GM19397 (cell line): ENCODE data around the gene MAN1C1.
A peak's percentile ranks its signal among the peaks of the same experiment; 100 is the strongest.

ENCODE experiments used
- ATAC-seq: cut with Tn5 transposase; IDR thresholded peaks from one replicate; pipeline ENCODE4 v1.9.1; 2021; ENCODE audit warnings: mild to moderate bottlenecking, moderate library complexity; ENCODE audit not compliant: unreplicated experiment

MAN1C1 gene

DNA sequence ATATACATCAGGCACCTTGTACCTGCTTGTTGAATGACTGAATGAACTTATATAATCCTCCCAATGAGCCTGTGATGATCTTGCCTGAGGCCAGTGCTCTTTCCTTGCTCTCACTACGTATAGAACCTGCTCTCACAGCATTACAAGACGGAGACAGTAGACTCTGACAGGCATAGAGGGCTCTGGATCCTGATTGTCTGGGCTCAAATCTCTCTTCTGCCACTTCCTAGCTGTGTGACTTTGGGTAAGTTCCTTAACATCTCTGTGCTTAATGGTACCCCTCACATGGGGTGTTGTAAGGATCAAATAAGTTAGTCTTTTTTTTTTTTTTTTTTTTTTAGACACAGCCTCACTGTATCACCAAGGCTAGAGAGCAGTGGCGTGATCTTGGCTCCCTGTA lies 4.2 kb upstream of the MAN1C1 start:
- ATAC-seq: no peak

DNA sequence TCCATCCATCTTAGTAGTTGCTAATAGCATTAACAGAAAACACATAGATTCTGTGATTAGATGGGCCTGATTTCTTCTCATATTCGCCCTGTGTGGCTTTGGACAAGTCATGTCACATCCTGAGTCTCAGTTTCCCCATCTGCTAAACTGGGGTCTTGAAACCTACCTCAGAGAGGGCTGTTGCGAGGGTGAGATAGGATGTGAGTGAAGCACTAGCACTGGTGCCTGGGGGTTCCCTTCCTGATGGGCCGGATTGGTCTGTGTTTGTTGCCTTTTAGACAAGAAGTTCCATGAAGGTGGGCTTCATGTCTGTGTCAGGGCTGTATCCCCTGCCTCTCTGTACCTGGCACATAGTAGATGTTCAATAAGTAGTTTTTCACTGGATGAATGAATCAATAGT lies 3.5 kb upstream of the MAN1C1 start:
- ATAC-seq: no peak

DNA sequence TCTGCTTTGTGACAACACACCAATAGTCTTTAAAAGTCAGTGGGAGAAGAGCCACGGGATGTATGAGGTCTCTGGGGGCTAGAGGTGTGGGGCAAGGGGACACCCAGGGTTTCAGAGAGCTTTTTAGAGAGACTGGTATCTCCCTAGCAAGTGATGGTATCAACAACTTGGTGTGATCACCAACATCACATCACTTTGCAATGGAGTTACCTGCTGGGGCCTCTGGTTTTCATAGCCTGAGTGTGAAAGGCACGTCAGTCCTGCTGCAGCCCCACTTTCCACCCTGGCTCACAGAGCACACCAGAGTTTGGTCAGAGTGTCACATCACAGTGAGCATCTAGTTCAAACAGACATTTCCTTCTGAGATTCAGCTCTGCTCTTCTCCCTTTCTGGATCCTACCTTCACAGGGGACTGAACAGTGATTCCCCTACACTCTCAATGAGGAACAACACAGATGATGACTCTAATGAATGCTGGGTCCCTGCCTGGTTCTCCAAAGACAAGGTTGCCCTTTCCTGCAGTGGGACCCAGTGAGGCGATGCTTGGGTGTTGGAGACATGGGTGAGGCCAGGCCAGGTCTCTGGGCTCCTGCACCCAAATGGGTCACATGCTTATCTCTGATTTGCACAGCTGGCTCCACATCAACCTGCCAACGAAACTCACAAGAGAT lies 2.0 kb upstream of the MAN1C1 start:
- no peak for ATAC-seq

DNA sequence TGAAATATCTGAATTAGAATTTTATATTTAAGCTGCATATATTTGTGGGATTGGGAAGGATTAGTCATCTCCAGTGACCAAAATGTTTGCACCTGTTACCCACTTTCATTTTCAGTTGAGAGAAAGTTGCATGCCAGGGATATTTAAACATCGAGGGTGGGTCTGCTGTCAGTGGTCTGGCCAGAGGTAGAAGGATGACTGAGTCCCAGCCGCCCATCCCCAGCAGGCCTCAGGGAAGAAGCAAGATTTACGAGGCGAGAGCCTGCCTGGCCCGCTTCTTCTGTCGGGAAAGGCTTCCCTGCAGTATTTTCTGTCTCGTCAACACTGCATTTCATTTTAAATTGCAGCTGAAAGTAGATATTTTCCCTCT lies 1.4 kb upstream of the MAN1C1 start:
- no peak for ATAC-seq

DNA sequence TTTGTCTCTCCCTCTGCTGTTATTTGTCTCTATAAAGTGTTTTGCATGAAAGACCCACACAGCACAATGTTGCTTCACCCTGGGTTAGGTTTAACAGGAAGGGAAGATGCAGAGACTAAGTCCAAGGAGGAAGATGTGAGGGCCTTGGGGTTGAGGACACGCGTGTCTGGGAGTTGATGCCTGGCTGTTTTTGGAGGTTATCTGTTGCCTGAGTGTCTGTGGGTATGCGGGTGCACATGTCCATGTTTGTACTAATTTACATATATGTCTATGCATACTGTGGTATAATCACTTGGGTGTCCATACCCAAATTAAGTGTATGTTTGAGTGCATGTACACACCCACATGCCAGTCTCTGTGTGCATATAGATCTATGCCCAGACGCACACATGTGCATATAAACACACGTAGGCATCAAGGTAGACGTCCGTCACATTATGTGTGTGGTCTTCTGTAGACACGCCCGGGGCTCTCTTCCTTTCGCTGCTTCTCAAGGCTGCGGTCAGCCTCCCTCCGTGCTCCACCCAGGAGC lies 962 bp upstream of the MAN1C1 start:
- ATAC-seq: peak; percentile 2

DNA sequence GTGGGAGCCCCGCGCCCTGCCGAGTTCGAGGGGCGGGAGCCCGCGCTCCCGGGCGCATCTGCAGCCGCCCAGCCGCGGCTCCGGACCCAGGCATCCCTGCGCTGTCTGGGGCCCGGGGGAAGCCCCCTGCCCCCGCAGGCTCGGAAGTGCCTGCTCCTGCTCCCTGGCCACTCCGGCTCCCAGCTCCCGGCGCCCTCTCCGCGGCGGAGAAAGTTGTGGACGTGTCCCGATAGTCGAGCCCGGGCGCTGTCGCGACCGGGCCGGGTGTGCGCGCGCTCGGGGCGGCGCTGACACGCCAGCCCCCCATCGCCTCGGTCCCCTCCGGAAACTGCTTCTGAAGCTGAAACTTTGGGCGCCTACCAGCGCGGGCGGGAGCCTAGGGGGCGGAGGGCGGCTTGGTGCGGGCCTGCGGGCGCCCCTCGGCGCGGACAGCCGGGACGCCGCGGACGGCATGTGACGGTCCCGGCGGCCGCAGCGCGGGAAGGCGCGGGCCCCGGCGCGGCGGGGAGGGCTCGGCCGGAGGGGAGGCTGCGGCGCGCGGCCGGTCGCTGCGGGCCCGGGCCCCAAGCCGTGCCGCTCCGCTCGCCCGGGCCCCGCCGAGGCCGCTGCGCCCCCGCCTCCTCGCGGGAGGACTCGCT lies 515 bp downstream of the MAN1C1 start:
- peak; percentile 2 for ATAC-seq

DNA sequence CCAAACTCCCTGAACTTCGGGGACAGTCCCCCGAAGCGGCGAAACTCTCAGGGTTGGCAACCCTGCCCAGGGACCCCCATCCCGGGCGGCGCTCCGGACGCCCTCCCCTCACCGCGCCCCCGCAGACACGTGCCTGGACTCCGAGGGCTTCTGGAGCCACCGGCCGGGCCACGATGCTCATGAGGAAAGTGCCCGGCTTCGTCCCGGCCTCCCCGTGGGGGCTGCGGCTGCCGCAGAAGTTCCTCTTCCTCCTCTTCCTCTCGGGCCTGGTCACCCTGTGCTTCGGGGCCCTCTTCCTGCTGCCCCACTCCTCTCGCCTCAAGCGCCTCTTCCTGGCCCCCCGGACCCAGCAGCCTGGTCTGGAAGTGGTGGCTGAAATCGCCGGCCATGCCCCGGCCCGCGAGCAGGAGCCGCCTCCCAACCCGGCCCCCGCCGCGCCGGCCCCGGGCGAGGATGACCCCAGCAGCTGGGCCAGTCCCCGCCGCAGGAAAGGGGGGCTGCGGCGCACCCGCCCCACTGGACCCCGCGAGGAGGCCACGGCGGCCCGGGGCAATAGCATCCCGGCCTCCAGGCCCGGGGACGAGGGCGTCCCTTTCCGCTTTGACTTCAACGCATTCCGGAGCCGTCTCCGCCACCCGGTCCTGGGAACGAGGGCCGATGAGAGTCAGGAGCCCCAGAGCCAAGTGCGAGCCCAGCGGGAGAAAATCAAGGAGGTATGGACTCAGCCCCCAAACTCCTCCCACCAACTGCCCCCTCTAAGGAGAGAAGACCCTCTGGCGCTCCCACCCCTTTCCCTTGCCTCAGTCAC lies 1.2 kb downstream of the MAN1C1 start:
- ATAC-seq: no peak

DNA sequence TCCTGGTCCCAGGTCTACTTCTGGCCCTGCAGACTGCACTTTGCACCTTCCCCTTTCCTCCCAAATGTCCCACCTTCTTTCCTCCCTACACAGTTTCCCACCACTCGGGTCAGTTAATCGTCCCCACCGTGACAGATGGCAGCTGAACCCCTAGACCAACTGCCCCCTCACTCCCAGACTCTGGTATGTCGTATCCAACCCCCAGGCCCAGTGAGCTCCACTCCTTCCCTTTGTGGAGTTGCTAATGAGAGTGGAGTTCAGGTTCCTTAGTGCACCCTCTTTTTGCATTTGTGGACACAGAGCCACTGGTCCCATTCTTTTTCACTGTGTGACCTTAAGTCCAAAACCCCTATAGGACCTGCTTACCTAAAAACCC lies 1.8 kb downstream of the MAN1C1 start:
- ATAC-seq: no peak

DNA sequence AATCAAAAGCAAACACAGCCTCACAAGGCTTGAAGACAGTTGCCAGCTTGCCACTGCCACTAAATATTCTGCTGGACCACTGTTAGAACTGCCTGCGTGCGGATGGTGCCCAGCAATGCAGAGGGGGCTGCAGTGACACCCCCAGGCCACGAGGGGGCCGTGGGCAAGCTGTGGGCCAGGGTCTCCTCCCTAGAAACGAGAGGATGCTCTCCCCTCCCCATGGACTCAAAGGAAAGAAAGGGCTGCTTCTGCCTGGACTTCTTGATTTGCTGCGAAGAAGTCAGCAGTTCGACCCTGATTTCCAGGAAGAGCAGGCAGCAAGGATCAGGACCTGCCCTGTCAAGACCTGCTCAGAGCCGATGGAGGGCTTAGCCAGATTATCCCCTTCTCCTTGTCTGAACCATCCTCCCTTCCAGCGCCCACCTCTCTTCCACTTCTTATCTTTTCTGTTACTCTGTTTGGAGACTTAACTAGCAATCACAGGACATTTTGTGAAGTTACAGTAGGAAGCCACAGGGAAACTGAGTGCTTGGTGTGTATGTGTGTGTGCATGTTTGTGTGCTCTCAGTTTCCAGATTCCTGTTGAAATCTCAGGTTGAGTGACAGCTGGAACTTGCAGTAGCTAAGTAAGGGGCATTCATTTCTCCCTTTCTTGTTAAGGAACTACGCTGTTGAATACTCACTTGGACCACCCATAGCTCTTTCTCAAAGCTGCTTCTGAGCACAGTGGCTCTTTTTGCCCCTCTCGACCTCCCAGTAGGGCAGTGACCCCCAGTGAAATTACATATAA lies 2.7 kb downstream of the MAN1C1 start:
- no peak for ATAC-seq

DNA sequence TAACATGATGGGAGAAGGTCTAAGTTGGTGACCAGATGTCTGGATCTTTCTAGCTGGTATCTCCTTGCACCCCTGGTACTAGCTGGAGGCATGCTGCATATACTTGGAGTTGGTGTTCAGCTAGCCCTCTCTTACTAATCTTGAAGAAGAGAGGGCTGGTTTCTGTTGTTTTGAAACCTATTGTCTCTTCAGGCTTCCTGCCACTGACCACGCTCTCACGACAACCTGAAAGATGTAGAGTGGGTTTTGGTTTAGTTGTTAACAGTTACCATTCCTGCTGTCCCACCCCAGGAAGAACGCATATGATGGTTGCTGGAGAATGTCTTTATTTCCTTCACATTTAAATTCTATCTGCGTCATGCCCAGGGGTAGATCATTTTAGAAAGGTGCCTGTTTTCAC lies 3.6 kb downstream of the MAN1C1 start:
- no peak for ATAC-seq

DNA sequence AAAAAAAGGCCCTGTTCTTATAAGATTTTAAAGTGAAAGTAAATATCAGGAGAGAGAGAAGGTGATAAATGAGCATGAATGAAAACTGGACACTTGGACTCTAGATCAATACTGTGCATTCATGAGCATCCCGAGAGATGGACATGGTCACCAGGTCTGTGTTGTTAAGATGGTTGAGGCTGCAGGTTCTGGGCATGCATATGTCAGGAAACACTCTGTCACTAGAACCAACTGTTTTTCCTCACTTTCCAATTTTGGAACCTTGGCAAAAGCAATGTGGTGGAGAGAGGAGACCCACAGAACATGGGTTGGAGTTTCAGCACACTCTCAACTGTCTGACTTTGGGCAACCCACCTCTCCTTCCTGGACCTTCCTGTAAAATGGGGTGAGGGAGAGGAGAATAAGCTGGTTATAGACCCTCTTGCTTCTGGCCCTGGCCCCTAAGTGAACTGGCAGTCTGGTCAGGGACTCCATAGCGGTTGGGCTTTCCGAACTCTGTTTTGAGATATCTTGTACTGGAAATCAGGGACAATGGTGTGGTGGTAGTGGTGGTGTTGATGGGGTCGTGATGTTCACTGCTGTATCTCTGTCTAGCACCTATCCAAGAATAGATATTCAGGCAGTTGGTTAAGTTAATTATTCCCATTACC lies 4.2 kb downstream of the MAN1C1 start:
- no peak for ATAC-seq

DNA sequence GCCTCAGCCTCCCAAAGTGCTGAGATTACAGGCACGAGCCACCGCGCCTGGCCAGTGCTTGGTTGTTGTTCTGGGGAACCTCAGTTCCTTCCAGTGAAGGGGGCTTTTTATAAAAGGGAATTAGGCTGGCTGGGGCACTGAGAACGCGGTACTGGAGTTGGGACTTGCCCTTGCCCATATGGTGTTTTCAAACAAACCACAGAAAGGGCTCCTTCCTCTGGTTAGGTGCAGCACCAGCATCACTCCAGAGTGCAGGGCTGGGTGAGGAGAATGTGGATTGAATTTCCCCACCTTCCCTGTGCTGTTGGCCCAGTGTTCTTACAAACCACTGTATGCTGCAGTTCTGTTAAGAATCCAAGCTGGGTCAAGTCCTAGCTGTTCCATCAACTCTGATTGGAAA lies 5.3 kb downstream of the MAN1C1 start:
- ATAC-seq: no peak

DNA sequence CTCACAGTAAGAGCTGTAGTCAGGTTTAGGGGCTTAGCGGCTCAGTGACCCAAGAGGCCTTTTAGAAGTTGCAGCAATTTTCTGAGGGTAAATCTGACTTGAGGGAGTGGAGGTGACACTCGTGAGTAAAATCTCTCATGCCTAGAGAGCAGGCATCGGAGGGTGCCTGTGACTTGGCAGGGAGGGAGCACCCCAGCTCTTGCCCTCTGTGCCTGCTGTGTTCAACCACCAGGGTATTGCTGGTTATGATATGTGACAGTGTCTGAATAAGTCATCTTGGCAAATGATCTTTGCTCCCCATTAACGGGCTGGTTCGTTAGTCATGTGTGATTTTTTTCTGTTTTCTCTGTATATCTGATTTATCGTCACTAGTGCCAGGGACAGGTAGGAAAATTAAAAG lies 5.9 kb downstream of the MAN1C1 start:
- no peak for ATAC-seq

DNA sequence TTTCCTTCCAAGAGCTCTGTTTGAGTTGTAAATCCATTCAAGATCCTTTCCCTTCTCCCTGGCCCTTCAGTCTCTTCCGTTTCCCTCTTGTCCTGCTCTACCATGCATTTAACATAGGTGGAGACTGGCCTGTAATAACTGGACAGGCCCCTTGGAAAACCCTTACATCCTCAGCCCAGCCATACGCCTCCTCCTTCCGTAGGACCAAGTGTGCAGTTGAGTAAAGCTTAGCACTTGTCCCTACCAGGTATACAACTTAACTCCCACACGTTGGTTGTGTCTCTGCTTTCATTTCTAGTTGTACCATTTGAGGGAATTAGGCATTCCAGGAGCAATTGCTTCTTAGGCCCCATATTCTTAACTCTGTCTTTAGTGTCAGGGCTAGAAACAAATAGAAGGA lies 6.4 kb downstream of the MAN1C1 start:
- no peak for ATAC-seq

DNA sequence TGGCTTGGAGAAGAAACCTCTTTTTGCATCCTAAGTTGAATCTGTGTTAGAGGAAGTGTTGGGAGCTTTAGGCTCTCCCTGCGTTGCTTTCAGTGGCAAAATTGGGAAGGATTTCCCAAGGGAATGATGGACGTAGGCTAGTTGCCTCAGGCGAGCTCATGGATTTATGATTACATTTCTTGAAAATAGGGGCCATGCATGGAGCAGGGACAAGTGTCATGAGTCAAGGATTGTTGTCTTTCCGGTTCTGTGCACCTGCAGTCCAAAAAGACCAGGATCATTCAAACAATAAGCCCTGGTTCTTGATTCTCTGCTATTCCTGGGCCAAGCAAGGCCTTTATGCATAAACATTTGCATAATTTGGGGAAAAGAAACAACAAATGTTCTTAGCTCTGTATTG lies 7.1 kb downstream of the MAN1C1 start:
- ATAC-seq: no peak

DNA sequence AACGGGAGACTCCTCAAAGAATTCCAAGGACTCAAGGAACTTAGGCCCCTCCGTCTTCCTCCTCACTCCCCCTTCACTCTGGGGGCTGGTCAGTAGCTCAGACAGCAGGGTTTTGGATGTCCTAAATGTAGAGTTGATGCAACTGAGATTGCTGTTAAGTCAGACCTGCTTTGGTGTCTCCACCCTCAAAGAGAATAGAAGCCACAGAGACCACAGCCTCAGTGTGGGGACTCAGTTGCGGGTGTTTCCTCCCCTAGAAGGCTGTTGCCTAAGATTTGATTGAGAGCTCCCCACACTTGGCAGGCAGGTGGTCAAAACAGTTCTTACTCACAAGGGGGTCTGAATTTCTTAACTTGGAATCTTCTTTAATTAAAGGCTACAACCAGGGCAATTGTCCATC lies 7.6 kb downstream of the MAN1C1 start:
- no peak for ATAC-seq

DNA sequence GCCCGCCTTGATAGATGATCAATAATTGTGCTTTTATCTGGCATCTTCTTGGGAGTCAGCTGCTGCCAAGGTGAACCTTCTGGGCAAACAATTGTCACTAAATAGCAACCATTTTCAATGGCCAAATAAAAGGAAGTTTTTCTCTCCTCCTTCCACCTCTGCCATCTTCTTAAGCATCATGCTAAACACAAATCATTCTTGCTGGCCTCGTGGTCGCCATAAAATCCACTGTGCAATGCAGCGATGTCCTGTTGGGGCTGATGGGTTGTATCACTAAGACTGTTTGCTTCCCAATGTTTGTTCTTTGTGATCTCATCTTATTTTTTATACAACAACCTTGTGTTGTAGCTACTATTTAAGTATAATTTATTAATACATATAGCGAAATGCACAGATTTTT lies 8.0 kb downstream of the MAN1C1 start:
- no peak for ATAC-seq

DNA sequence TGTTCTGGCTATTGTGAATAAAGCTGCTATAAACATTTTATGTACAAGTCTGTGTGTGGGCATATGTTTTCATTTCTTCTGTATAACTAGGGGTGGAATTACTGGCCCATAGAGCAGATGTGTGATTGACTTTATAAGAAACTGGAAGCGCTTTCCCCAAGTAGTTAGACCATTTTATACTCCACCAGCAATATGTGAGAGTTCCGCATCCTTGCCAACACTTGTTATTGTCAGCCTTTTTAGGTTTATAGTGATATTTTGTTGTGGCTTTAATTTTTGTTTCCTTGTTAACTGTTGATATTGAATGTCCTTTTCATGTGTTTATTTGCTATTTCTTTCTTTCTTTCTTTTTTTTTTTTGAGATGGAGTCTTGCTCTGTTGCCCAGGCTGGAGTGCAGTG lies 9.4 kb downstream of the MAN1C1 start:
- ATAC-seq: no peak

DNA sequence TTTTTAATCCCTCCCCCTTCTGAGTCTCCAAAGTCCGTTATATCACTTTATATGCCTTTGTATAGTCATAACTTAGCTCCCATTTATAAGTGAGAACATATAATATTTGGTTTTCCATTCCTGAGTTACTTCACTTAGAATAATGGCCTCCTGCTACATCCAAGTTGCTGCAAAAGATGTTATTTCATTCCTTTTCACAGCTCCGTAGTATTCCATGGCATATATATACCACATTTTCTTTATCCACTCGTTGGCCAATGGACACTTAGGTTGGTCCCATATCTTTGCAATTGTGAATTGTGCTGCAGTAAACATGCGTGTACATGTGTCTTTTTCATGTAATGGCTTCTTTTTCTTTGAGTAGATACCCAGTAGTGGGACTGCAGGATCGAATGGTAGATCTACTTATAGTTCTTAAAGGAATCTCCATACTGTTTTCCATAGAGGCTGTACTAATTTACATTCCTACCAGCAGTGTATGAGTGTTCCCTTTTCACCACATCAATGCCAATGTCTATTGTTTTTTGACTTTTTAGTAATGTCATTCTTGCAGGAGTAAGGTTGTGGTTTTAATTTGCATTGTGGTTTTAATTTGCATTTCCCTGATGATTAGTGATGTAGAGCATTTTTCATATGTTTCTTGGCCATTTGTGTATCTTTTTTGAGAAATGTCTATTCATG lies 12.3 kb downstream of the MAN1C1 start:
- no peak for ATAC-seq

DNA sequence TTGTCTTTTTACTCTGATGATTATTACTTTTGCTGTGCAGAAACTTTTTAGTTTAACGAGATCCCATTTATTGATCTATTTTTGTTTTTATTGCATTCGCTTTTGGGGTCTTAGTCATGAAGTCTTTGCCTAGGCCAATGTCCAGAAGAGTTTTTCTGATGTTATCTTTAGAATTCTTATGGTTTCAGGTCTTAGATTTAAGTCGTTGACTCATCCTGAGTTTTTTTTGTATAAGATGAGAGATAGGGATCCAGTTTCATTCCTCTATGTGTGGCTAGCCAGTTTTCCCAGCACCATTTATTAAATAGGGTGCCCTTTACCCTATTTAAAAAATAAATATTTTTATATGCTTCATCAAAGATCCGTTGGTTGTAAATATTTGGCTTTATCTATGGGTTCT lies 13.2 kb downstream of the MAN1C1 start:
- ATAC-seq: no peak
